GM12878 (cell line): Measurements from ENCODE around the gene NRN1L. TPM values are rescaled to one million over a fixed set of nuclear protein-coding genes. Genes with fewer than 3 reads are reported as not detected.

ENCODE experiments used
- ATAC-seq: fragments of 200-7000 bp; cut with Tn5 transposase; 3 replicates; pipeline ENCODE4 v1.9.1; 2020; ENCODE audit warnings: mild to moderate bottlenecking, moderate library complexity
- BruUV-seq: library from RNA; stranded (reverse); fragments of 400-500 nt; replicated peaks from 2 replicates; lab custom pipeline; 2021; lab: Mats Ljungman, UMichigan
- CTCF ChIA-PET: fragments of 300-600 bp; sonication (Branson Sonifier 250); formaldehyde crosslinking; extraction: SDS; loops from one replicate; lab custom pipeline; 2021; ENCODE audit warnings: inconsistent platforms; lab: Yijun Ruan, JAX
- POLR2A ChIA-PET: fragments of 350-600 bp; formaldehyde crosslinking; extraction: SDS; loops from one replicate; lab custom pipeline; 2021; ENCODE audit warnings: inconsistent platforms; lab: Charles Lee
- RAD21 ChIA-PET: fragments of 300-600 bp; sonication (Branson Sonifier 250); formaldehyde crosslinking; loops from one replicate; lab custom pipeline; 2023; ENCODE audit warnings: antibody characterized with exemption; ENCODE audit not compliant: unreplicated experiment; lab: Charles Lee
- SMC1A ChIA-PET: fragments of 300-600 bp; sonication (Branson Sonifier 250); formaldehyde crosslinking; loops from one replicate; lab custom pipeline; 2023; ENCODE audit not compliant: unreplicated experiment, uncharacterized antibody; lab: Charles Lee
- DNase-seq: peaks from one replicate; pipeline ENCODE4 v3.0.0-alpha.2; 2011; ENCODE audit warnings: low read depth, low spot score
- FAIRE-seq: peaks from 3 replicates; lab custom pipeline; 2011; peaks lifted over from hg19 to GRCh38; lab: Jason Lieb, UNC
- H2AFZ ChIP-seq: 2 replicates; pipeline ENCODE4 v1.6.0; 2011; ENCODE audit warnings: low read depth, low read length, control low read depth; ENCODE audit not compliant: control insufficient read depth
- H3K27ac ChIP-seq: 2 replicates; pipeline ENCODE4 v1.5.1; 2011; ENCODE audit warnings: control low read depth; ENCODE audit not compliant: control insufficient read depth, insufficient read depth
- H3K27me3 ChIP-seq, 2 experiments: replicated peaks in 1 of 2; 2 replicates each; pipeline versions ENCODE4 v1.6.0 to v1.6.1; 2011; ENCODE audit warnings: low read length in 1 of 2; ENCODE audit not compliant: control insufficient read depth in 2 of 2, insufficient read depth in 2 of 2
- H3K36me3 ChIP-seq, 2 experiments: 2 replicates each; pipeline ENCODE4 v1.5.1; 2011; ENCODE audit warnings: low read length in 1 of 2; ENCODE audit not compliant: control insufficient read depth in 2 of 2, insufficient read depth in 2 of 2
- H3K4me1 ChIP-seq: 2 replicates; pipeline ENCODE4 v1.6.1; 2011; ENCODE audit warnings: mild to moderate bottlenecking, low read length, moderate library complexity, mixed read lengths; ENCODE audit not compliant: control insufficient read depth, insufficient read depth
- H3K4me2 ChIP-seq: 2 replicates; pipeline ENCODE4 v1.6.0; 2011; ENCODE audit warnings: control low read depth; ENCODE audit not compliant: control insufficient read depth, insufficient read depth
- H3K4me3 ChIP-seq: fragments of 200-600 bp; sonication (generic); 2 replicates; pipeline ENCODE4 v1.5.1; 2016
- H3K79me2 ChIP-seq: 2 replicates; pipeline ENCODE4 v1.6.0; 2011; ENCODE audit warnings: low read length; ENCODE audit not compliant: control insufficient read depth, insufficient read depth
- H3K9ac ChIP-seq: 2 replicates; pipeline ENCODE4 v1.8.0; 2011; ENCODE audit warnings: low read length, control low read depth, mixed read lengths; ENCODE audit not compliant: control insufficient read depth, insufficient read depth
- H3K9me3 ChIP-seq: replicated peaks from 3 replicates; pipeline ENCODE4 v1.5.1; 2011; ENCODE audit warnings: mild to moderate bottlenecking, low read length; ENCODE audit not compliant: control insufficient read depth, insufficient read depth
- H4K20me1 ChIP-seq: 2 replicates; pipeline ENCODE4 v1.6.0; 2011; ENCODE audit not compliant: control insufficient read depth, insufficient read depth
- EGR1 ChIP-seq, 2 experiments: IDR thresholded peaks; 1 replicate in 1 of 2; 2 replicates in 1 of 2; pipeline ENCODE4 v1.6.1; 2011 to 2012; ENCODE audit warnings: low read depth in 2 of 2, low read length in 2 of 2, borderline replicate concordance in 1 of 2, mild to moderate bottlenecking in 1 of 2, moderate library complexity in 1 of 2
- IKZF1 ChIP-seq: fragments of 450-650 bp; conservative IDR thresholded peaks from 2 replicates; pipeline ENCODE4 v1.6.1; 2017; ENCODE audit warnings: antibody characterized with exemption, mild to moderate bottlenecking
- PML ChIP-seq: IDR thresholded peaks from 2 replicates; pipeline ENCODE4 v1.6.1; 2012; ENCODE audit warnings: low read length, inconsistent platforms
- SIX5 ChIP-seq: IDR thresholded peaks from 2 replicates; pipeline ENCODE4 v1.6.1; 2011; ENCODE audit warnings: mild to moderate bottlenecking, low read depth, low read length, moderate library complexity; ENCODE audit not compliant: severe bottlenecking
- ZNF24 ChIP-seq: fragments of 450-650 bp; IDR thresholded peaks from 2 replicates; pipeline ENCODE4 v1.6.1; 2017; ENCODE audit warnings: antibody characterized with exemption, mild to moderate bottlenecking
- ZZZ3 ChIP-seq: IDR thresholded peaks from 2 replicates; pipeline ENCODE4 v1.6.1; 2011; ENCODE audit warnings: low read depth; ENCODE audit not compliant: control insufficient read depth, insufficient read length
- WGBS: methylation state at CpG from one replicate; pipeline ENCODE4 v1.1.6; 2016; ENCODE audit warnings: low lambda C conversion rate; ENCODE audit not compliant: insufficient replicate concordance, insufficient coverage; ENCODE audit errors: missing lambda C conversion rate; 5-methylcytosine and 5-hydroxymethylcytosine counted together
- in situ Hi-C: fragments of 300-500 bp; cut with MboI; formaldehyde crosslinking; loops from 9 replicates; pipeline ENCODE4 v1.14.3; 2018; ENCODE audit warnings: mixed read lengths
- intact Hi-C: fragments of 100-400 bp; cut with micrococcal nuclease; formaldehyde crosslinking; loops from one replicate; pipeline ENCODE4 v1.14.2; 2022; ENCODE audit not compliant: unreplicated experiment
- polyA plus RNA-seq, 11 experiments: library from polyadenylated mRNA; depleted of rRNA in 4 of 11; unstranded in 6 of 11; stranded (reverse) in 5 of 11; fragments of >200 nt; fragmentation: Nextera tagmentation in 4 of 11; fragmentation: Illumina TruSeq in 1 of 11; extraction: Ambion mirVana in 4 of 11; extraction: Trizol in 1 of 11; gene quantifications; 1 replicate in 1 of 11; 2 replicates in 10 of 11; pipeline versions ENCODE4 v1.2.1 to v1.2.3, GENCODE V29; 2011 to 2016; ENCODE audit warnings: inconsistent platforms in 2 of 11, missing spikeins in 2 of 11, low read depth in 1 of 11
- total RNA-seq, 4 experiments: library from RNA; depleted of rRNA in 3 of 4; stranded (reverse); fragments of >200 nt in 3 of 4; fragmentation: Illumina TruSeq in 1 of 4; extraction: Trizol in 1 of 4; gene quantifications; 2 replicates each; pipeline versions ENCODE4 v1.2.1 to v1.2.3, GENCODE V29; 2013 to 2021
- TF ChIP-seq, protein P1 (sequence below): IDR thresholded peaks from 2 replicates; pipeline ENCODE4 v1.6.1; 2011; ENCODE audit warnings: borderline replicate concordance, low read depth, mild to moderate bottlenecking, moderate library complexity, mixed read lengths, low read length; ENCODE audit not compliant: insufficient read depth; ENCODE audit errors: extremely low read length
- TF ChIP-seq, protein P2 (sequence below): IDR thresholded peaks from 2 replicates; pipeline ENCODE4 v1.6.1; 2011; ENCODE audit warnings: low read depth, low read length, improper control_type of control experiment, borderline replicate concordance
- TF ChIP-seq, protein P3 (sequence below): fragments of 450-650 bp; IDR thresholded peaks from 2 replicates; pipeline ENCODE4 v1.6.1; 2016; ENCODE audit warnings: mild to moderate bottlenecking, moderate library complexity, borderline replicate concordance

Gene NRN1L
- total and polyA plus RNA-seq, 10 of the 15 experiments (the other 5 are each of a cell fraction or from before 2014, with no cell fraction given), result 0.11 to 0.99 (median 0.28) TPM; not detected in 3

DNA sequence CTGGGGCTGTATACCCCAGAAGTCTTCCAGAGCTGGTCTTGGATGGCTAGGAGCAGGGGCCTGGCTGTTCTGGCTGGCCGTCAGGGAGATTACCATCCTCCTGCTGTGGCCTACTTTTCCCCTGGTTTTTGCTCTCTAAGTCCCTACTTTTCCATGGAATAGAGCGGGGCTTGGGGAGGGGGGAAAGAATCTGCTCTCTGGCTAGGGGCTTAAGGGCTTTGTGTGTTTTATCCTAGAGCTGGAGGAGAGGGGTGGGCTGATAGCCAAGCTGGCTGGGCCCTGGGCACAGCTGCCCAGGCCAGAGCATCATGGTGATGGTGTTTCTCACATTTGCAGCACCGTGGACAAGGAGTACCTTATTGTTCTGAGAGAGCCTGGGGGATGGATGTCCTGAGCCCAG is 3.6 kb downstream of the NRN1L start (continued):
- TF ChIP-seq IKZF1 (no peak), ZNF24 (no peak), ZZZ3 (no peak), EGR1 (IDR thresholded peaks at IDR 0.05; ENCODE audit: borderline replicate concordance in 1 of 2, low read depth in 2 of 2, low read length in 2 of 2) (no peak), SIX5 (no peak)
- TF ChIP-seq, protein P1, sequence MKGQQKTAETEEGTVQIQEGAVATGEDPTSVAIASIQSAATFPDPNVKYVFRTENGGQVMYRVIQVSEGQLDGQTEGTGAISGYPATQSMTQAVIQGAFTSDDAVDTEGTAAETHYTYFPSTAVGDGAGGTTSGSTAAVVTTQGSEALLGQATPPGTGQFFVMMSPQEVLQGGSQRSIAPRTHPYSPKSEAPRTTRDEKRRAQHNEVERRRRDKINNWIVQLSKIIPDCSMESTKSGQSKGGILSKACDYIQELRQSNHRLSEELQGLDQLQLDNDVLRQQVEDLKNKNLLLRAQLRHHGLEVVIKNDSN, result no peak
- TF ChIP-seq, protein P2, sequence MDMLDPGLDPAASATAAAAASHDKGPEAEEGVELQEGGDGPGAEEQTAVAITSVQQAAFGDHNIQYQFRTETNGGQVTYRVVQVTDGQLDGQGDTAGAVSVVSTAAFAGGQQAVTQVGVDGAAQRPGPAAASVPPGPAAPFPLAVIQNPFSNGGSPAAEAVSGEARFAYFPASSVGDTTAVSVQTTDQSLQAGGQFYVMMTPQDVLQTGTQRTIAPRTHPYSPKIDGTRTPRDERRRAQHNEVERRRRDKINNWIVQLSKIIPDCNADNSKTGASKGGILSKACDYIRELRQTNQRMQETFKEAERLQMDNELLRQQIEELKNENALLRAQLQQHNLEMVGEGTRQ, result no peak

DNA sequence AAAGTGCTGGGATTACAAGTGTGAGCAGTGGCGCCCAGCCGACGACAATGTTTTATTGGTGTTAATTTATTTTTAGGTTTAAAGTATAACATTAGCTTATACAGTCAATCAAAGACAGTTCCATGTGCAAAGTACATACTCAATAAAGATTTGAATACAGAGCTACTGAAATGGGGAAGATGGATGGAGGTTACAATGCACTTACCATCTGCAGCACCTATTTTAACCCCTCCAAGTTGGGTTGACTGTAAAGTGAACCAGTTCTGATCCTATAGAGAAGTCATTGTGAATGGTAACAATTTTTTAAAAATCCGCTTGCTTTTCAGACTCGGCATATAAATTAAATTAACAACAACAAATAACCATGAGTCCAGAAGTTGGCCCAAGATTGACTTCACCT is 7.7 kb downstream of the NRN1L start:
- Histone ChIP-seq H3K79me2 (peaks cover 24% of the 10 kb centered on the region), H3K27ac (no peak overlapping the region), H3K4me2 (peak overlapping the region; percentile 73), H2AFZ (peak overlapping the region; percentile 90), H3K4me1 (peaks cover 7% of the 10 kb centered on the region), H3K9me3 (no peaks in the 10 kb centered on the region), H3K4me3 (peak overlapping the region; percentile 62), H3K27me3 (no peaks in the 10 kb centered on the region), H3K9ac (0 out of 2 replicates have a peak overlapping the region, but pooled peaks have one; percentile 39), H4K20me1 (no peaks in the 10 kb centered on the region), H3K36me3 (no peaks in the 10 kb centered on the region; a peak in 1 of 4 replicates)
- no peak for ATAC-seq
- ChIA-PET CTCF (interaction anchor here (1.0 to 3.4 kb wide), 5 partner anchors 8 to 335 kb away, joined by 3 to 27 read pairs (median 3); partner anchors contain the start of gene NRN1L), RAD21 (interaction anchor here (1.5 kb wide), 1 partner anchor 19 kb away, joined by 3 read pairs; no protein-coding TSS in a partner anchor), SMC1A (interaction anchor here (0.6 to 3.0 kb wide), 6 partner anchors 9 to 172 kb away, joined by 3 to 14 read pairs (median 3); no protein-coding TSS in a partner anchor), POLR2A (interaction anchor here (0.7 to 1.4 kb wide), 3 partner anchors 9 to 192 kb away, joined by 5 to 9 read pairs (median 6); no protein-coding TSS in a partner anchor)
- in situ Hi-C loops (no loop called here), intact Hi-C loops (loop anchor here (5.0 kb wide), 1 partner anchor 35 kb away; no protein-coding TSS in a partner anchor)
- TF ChIP-seq, protein P3, sequence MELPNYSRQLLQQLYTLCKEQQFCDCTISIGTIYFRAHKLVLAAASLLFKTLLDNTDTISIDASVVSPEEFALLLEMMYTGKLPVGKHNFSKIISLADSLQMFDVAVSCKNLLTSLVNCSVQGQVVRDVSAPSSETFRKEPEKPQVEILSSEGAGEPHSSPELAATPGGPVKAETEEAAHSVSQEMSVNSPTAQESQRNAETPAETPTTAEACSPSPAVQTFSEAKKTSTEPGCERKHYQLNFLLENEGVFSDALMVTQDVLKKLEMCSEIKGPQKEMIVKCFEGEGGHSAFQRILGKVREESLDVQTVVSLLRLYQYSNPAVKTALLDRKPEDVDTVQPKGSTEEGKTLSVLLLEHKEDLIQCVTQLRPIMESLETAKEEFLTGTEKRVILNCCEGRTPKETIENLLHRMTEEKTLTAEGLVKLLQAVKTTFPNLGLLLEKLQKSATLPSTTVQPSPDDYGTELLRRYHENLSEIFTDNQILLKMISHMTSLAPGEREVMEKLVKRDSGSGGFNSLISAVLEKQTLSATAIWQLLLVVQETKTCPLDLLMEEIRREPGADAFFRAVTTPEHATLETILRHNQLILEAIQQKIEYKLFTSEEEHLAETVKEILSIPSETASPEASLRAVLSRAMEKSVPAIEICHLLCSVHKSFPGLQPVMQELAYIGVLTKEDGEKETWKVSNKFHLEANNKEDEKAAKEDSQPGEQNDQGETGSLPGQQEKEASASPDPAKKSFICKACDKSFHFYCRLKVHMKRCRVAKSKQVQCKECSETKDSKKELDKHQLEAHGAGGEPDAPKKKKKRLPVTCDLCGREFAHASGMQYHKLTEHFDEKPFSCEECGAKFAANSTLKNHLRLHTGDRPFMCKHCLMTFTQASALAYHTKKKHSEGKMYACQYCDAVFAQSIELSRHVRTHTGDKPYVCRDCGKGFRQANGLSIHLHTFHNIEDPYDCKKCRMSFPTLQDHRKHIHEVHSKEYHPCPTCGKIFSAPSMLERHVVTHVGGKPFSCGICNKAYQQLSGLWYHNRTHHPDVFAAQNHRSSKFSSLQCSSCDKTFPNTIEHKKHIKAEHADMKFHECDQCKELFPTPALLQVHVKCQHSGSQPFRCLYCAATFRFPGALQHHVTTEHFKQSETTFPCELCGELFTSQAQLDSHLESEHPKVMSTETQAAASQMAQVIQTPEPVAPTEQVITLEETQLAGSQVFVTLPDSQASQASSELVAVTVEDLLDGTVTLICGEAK, result peak; percentile 73; the same call in 1 of the 2 replicates
- no peak for TF ChIP-seq PML
- TSS peak; percentile 99 for BruUV-seq
- 87% methylated on average over 5 of the region's 5 CpGs for WGBS
- DNase-seq, result no peak
- FAIRE-seq, result no peak
